Fibroblast of pulmonary artery (primary cell): ENCODE data around the gene TGFB2.

Experiments used
- DNase-seq: peaks from one replicate; pipeline ENCODE4 v3.0.0-alpha.2; 2010; ENCODE audit warnings: low read depth
- H3K4me3 ChIP-seq: replicated peaks from 2 replicates; pipeline ENCODE4 v1.5.1; 2011; ENCODE audit warnings: low read depth, mild to moderate bottlenecking, control low read depth, low read length, moderate library complexity
- CTCF ChIP-seq: IDR thresholded peaks from 2 replicates; pipeline ENCODE4 v1.5.1; 2011; ENCODE audit warnings: mild to moderate bottlenecking, control low read depth, low read length, inconsistent platforms; ENCODE audit errors: missing control alignments

TGFB2 gene

GRCh38 chr1:218344814-218345672 lies at the start of gene TGFB2:
Gene TGFB2 (plus strand): TSS chr1:218345336. CDS start chr1:218346702, 1,366 bp downstream.
- peak; percentile 92 for DNase-seq
- no peak for TF ChIP-seq CTCF

GRCh38 chr1:218296162-218296561 lies 49.0 kb upstream of the TGFB2 start:
- TF ChIP-seq CTCF: no peak
- no peak for DNase-seq
- no peak overlapping the region for H3K4me3 ChIP-seq

More at GRCh38 chr1:218344814-218345672, at the start of gene TGFB2:
- H3K4me3 ChIP-seq: peak within 1 kb of the TSS; percentile 91

GRCh38 chr1:218297461-218297860 lies 47.7 kb upstream of the TGFB2 start:
- no peak for TF ChIP-seq CTCF
- DNase-seq: no peak
- no peak overlapping the region for H3K4me3 ChIP-seq

- DNase-seq: peak; percentile 30
- no peak overlapping the region for H3K4me3 ChIP-seq
- TF ChIP-seq CTCF: no peak
These were observed 47.3 kb upstream of the TGFB2 start for GRCh38 chr1:218297867-218298266.

- DNase-seq: no peak
- H3K4me3 ChIP-seq: no peak overlapping the region
- TF ChIP-seq CTCF: no peak
These were observed 46.7 kb upstream of the TGFB2 start for GRCh38 chr1:218298398-218298797.

- TF ChIP-seq CTCF: peak; percentile 71
- DNase-seq: peak; percentile 83
- H3K4me3 ChIP-seq: no peak overlapping the region
These were observed 45.7 kb upstream of the TGFB2 start for GRCh38 chr1:218299416-218299815.

- TF ChIP-seq CTCF: no peak
- H3K4me3 ChIP-seq: no peak overlapping the region
- DNase-seq: no peak
These were observed 43.9 kb upstream of the TGFB2 start for GRCh38 chr1:218301217-218301616.
